Stimulated activated CD4-positive, alpha-beta T cell treated with anti-CD3 and anti-CD28 coated beads, Interleukin-15, amount 100 ng/mL, for 48 hours (primary cell): ENCODE results near the gene PGM3.

Source experiments
- DNase-seq, 2 donors: peaks; one replicate each; pipeline ENCODE4 v3.0.0-alpha.2; 2020; ENCODE audit warnings: low read depth in 2 of 2

The PGM3 gene

GRCh38 chr6:83183082-83183828, 9.8 kb downstream of the PGM3 start:
- no peak for DNase-seq

DNA sequence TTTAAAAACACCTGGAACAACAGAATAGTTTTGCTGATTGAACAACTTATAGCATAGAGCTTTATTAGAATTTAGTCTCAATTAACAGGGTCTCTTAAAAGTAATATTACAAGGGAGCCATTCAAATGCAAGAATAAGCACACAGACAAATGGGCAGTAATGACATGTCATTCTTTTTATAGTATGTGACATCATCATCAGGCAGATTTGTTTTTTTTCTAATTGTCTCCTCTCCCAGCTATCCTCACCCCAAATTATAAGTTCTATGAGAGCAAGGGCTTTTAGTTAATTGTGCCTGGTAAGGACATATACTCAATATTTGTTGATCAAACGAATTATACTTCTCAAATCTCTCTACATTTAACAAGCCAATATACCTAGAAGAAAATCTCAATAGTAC, 11.0 kb downstream of the PGM3 start:
- DNase-seq: no peak

DNA sequence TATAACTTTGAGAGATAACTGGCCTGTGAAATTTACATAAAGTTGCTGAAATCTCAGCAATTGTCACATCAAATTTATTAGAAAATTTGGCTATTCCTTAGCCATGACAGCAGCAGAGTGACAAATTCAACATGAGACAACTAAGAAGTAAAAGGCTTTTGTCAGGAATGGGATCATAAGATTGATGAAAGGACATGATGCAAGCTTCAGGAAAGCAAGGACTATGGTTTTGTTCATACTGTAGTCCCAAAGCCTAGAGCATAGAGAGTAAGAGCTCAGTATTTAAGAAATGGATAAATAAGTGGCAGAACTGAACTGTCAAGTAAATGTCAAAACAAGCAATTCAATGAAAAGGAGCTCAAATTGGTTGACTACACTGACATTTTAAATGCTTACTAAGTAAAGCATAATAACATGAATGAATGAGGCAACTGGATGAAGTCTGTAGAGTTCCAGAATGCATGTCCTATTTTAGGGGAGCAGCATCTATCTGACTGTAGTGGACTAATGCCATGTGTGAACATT, 12.6 kb downstream of the PGM3 start:
- DNase-seq: no peak

- no peak for DNase-seq
These were observed 16.8 kb downstream of the PGM3 start for GRCh38 chr6:83176246-83176645.

GRCh38 chr6:83169511-83169910, 23.6 kb downstream of the PGM3 start:
- no peak for DNase-seq

- DNase-seq: no peak
These were observed 24.0 kb downstream of the PGM3 start for GRCh38 chr6:83169106-83169505.

DNA sequence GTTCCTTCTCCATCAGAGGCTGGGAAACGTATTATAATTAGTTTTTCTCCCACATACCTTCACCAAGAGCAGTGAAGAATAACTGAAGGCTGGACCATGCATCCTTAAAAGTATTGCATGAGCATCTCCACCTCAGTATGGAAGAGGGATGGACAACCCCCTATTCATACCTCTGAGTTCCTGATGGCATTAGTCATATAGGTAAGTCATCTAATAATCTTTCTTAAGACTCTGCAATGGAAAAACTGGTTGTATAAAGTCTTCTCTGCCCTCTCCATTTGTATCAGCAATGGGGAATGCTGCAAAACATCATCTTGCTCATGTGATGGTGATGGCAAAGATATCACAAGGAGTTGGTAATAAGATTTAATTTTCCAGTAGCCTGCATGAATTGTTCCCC, 24.5 kb downstream of the PGM3 start:
- DNase-seq: no peak

DNA sequence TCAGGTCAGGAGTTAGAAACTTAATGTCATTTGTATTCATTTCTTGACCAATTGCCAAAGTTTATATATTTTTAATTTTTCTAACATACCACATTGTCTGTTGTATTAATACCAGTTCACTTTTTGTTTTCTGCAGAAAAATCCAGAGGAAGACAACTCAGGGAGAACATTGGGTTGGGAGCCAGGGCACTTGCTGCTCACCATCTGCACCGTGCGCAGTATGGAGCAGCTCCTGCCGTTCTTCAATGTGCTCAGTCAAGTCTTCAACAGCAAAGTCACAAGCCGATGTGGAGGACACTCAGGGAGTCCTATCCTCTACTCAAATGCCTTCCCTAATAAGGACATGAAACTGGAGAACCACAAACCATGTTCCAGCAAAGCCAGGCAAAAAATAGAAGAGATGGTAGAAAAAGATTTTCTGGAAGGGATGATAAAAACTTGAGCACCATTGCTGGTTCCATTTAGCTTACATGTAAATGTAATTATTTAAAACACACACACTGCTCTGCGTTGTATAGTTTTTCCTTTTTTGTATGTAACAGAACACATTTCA, 25.3 kb downstream of the PGM3 start:
- DNase-seq: no peak

DNA sequence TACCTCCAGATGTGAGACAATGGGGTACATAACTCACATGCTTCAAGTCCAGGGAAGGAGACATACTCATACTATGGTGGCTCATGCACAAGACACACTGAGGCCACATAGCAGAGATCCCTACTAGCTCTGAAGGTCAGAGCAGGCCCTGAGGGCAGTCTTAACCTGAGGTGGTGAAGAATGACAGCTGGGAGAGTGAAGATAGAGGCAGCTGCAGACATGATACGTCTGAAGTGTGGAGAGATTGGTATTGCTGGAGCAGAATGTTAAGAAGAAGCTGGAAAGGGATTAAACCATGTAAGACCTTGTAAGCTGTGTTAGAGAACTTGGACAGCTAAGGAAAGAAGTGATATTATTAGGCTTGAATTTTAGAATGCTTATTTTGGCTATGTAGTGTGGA, 32.9 kb downstream of the PGM3 start:
- no peak for DNase-seq

DNA sequence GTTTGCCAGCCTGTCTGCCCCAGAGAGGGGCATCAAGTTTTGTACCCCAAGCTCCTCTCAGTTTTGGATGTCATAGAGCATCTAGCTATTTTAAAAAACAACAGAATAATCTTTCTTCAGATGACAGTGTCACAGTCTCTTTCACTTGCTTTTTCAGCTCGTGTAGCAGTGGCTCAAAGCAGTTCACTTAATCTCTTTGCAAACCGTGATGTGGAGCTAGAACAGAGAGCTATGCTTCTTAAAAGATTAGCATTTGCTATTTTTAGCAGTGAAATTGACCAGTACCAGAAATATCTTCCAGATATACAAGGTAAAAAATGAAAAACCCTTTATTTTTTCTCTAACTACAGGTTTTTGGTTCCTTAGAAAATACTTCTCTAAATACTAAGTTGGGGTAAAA, 37.3 kb downstream of the PGM3 start:
- DNase-seq: no peak

GRCh38 chr6:83153883-83154521, 39.1 kb downstream of the PGM3 start:
- DNase-seq: no peak

DNA sequence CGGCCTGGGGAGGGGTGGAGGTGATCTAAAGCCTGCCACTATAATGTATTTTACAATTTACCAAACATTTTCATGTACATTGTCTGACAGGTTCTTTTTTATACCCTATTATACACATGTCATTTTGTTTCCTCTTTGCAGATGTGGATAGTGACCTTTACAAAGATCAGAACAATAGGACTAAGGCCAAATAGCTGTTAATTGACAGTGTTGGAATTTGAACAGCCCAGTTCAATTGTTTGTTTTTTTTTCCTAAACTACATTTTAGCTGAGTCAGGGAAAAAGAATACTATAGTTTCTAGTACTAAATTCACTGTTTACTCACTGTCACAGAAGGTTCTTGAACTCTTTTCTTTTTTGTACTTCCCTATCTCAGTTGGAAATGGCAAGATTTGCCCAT, 40.2 kb downstream of the PGM3 start:
- DNase-seq: no peak

DNA sequence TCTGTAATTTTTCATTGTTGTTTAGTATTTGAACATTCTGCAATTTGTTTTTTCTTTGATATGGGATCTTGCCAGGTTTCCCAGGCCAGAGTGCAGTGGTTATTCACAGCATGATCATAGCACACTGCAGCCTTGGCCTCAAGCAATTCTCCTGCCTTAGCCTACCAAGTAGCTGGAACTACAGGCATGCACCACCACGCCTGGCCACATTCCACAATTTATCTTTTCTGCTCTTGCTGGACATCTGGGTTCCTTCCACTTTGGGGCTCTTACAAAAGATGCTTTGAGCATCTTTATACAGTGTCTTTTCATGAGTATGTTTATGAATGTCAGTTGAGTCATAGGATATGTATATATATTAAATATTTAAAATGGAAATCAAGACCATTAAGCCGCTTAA, 42.0 kb downstream of the PGM3 start:
- no peak for DNase-seq

- DNase-seq: no peak
These were observed 54.3 kb downstream of the PGM3 start for GRCh38 chr6:83138758-83139157.

DNA sequence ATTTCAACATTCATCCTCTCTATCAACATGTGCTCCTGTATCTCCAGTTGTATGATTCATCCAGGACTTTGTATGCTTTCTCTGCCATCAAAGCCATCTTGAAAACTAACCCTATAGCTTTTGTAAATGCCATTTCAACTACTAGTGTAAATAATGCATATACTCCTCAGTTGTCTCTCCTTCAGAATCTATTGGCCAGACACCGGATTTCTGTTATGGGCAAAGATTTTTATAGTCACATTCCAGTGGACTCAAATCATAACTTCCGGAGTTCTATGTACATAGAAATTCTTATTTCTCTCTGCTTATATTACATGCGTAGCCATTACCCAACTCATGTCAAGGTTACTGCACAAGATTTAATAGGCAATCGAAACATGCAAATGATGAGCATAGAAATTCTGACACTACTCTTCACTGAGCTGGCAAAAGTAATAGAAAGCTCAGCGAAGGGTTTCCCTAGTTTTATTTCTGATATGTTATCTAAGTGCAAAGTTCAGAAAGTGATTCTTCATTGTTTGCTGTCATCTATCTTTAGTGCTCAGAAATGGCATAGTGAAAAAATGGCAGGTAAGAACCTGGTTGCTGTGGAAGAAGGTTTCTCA, 54.8 kb downstream of the PGM3 start:
- DNase-seq: no peak

- no peak for DNase-seq
These were observed 60.9 kb downstream of the PGM3 start for GRCh38 chr6:83132121-83132520.

- DNase-seq: no peak
These were observed 65.1 kb downstream of the PGM3 start for GRCh38 chr6:83127976-83128375.

DNA sequence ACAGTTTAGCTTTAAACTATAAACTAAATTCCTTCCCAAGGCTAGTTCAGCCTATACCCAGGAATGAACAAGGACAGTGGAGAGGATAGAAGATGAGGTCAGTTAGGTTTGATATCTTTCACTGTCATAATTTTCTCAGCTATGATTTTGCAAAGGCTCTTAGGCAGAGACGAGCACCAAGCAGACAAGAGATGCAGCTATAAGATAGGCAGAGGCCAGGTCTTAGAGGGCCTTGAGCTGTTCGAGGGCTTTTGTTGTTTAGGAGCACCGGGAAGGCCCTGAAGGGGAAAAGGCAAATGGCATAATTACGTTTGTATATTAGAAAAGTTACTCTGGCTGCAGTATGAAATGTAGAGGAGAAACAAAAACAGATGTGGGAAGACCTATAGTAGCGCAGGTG, 65.8 kb downstream of the PGM3 start:
- no peak for DNase-seq

GRCh38 chr6:83126807-83127206, 66.3 kb downstream of the PGM3 start:
- DNase-seq: no peak

GRCh38 chr6:83126223-83126622, 66.8 kb downstream of the PGM3 start:
- DNase-seq: no peak

GRCh38 chr6:83125425-83125824, 67.6 kb downstream of the PGM3 start:
- DNase-seq: no peak

GRCh38 chr6:83124553-83124952, 68.5 kb downstream of the PGM3 start:
- no peak for DNase-seq
